Effector memory CD8-positive, alpha-beta T cell (primary cell): ENCODE results near the gene CHST15.

Source experiments
- ATAC-seq: fragments of 150-1000 bp; cut with Tn5 transposase; replicated peaks from 2 replicates; pipeline ENCODE4 v1.10.0; 2021; ENCODE audit warnings: mild to moderate bottlenecking, moderate library complexity
- DNase-seq, 3 experiments: peaks; one replicate each; pipeline ENCODE4 v3.0.0; 2021
- H3K27ac Mint-ChIP-seq, 2 donors: one replicate each; pipeline ENCODE4 v1.8.0; 2022; ENCODE audit warnings: mild to moderate bottlenecking in 2 of 2, mixed read lengths in 2 of 2, moderate library complexity in 2 of 2
- H3K27me3 Mint-ChIP-seq, 2 donors: one replicate each; pipeline ENCODE4 v1.8.0; 2022; ENCODE audit warnings: mixed read lengths in 2 of 2
- H3K36me3 Mint-ChIP-seq: one replicate; pipeline ENCODE4 v1.8.0; 2022; ENCODE audit warnings: mild to moderate bottlenecking, moderate library complexity, mixed read lengths; ENCODE audit not compliant: insufficient read depth
- H3K4me1 Mint-ChIP-seq, 2 donors: one replicate each; pipeline ENCODE4 v1.8.0; 2022; ENCODE audit warnings: low read depth in 2 of 2, mixed read lengths in 2 of 2
- H3K4me3 Mint-ChIP-seq, 2 donors: one replicate each; pipeline ENCODE4 v1.8.0; 2022; ENCODE audit warnings: mild to moderate bottlenecking in 2 of 2, mixed read lengths in 2 of 2, moderate library complexity in 2 of 2
- H3K9me3 Mint-ChIP-seq, 2 donors: one replicate each; pipeline ENCODE4 v1.8.0; 2022; ENCODE audit warnings: mixed read lengths in 2 of 2

CHST15 gene

GRCh38 chr10:124078028-124078427 is 15.4 kb downstream of the CHST15 start:
- no peak overlapping the region for H3K4me3 Mint-ChIP-seq

GRCh38 chr10:124077208-124077993 is 16.0 kb downstream of the CHST15 start:
- Mint-ChIP-seq H3K27ac (no peak overlapping the region), H3K4me3 (no peak overlapping the region), H3K36me3 (peaks cover 3% of the 10 kb centered on the region), H3K27me3 (peaks cover 41 to 55% of the 10 kb centered on the region in 2 donors), H3K9me3 (no peaks in the 10 kb centered on the region), H3K4me1 (peaks cover 0 to 4% of the 10 kb centered on the region in 2 donors)
- DNase-seq (no peak), ATAC-seq (no peak)

More at GRCh38 chr10:124078028-124078427, 15.4 kb downstream of the CHST15 start:
- no peak for ATAC-seq
- Mint-ChIP-seq H3K9me3 (no peaks in the 10 kb centered on the region), H3K27me3 (peaks cover 35 to 49% of the 10 kb centered on the region in 2 donors), H3K4me1 (peaks cover 0 to 4% of the 10 kb centered on the region in 2 donors), H3K36me3 (peaks cover 3% of the 10 kb centered on the region), H3K27ac (no peak overlapping the region)
- DNase-seq = no peak

- Mint-ChIP-seq H3K4me3 (no peak overlapping the region), H3K9me3 (no peaks in the 10 kb centered on the region), H3K27ac (no peak overlapping the region)
Observed at GRCh38 chr10:124076148-124076733, 17.2 kb downstream of the CHST15 start.

GRCh38 chr10:124075231-124075955 is 18.0 kb downstream of the CHST15 start:
- Mint-ChIP-seq H3K27ac (no peak overlapping the region), H3K9me3 (no peaks in the 10 kb centered on the region), H3K36me3 (peaks cover 3% of the 10 kb centered on the region), H3K4me1 (peaks cover 0 to 6% of the 10 kb centered on the region in 2 donors), H3K4me3 (no peak overlapping the region), H3K27me3 (peaks cover 43 to 57% of the 10 kb centered on the region in 2 donors)
- DNase-seq (no peak), ATAC-seq (no peak)

More at GRCh38 chr10:124076148-124076733, 17.2 kb downstream of the CHST15 start:
- ATAC-seq (no peak), DNase-seq (no peak)
- Mint-ChIP-seq H3K36me3 (peaks cover 3% of the 10 kb centered on the region), H3K4me1 (peaks cover 0 to 6% of the 10 kb centered on the region in 2 donors), H3K27me3 (peaks cover 46 to 61% of the 10 kb centered on the region in 2 donors)

GRCh38 chr10:124074501-124075109 is 18.8 kb downstream of the CHST15 start:
- H3K9me3 Mint-ChIP-seq = no peaks in the 10 kb centered on the region
- peaks cover 0 to 6% of the 10 kb centered on the region in 2 donors for H3K4me1 Mint-ChIP-seq
- DNase-seq (no peak), ATAC-seq (peak; percentile 29)
- H3K27ac Mint-ChIP-seq = no peak overlapping the region
- H3K36me3 Mint-ChIP-seq = peaks cover 3% of the 10 kb centered on the region
- peaks cover 39 to 51% of the 10 kb centered on the region in 2 donors for H3K27me3 Mint-ChIP-seq
- peak overlapping the region in 1 of 2 donors; percentile 4 for H3K4me3 Mint-ChIP-seq

GRCh38 chr10:124073978-124074377 is 19.4 kb downstream of the CHST15 start:
- H3K9me3 Mint-ChIP-seq = no peaks in the 10 kb centered on the region
- no peak overlapping the region for H3K27ac Mint-ChIP-seq
- H3K4me3 Mint-ChIP-seq = no peak overlapping the region
- H3K36me3 Mint-ChIP-seq = peaks cover 3% of the 10 kb centered on the region
- ATAC-seq (no peak), DNase-seq (no peak)
- H3K27me3 Mint-ChIP-seq = peaks cover 44 to 51% of the 10 kb centered on the region in 2 donors
- peaks cover 0 to 6% of the 10 kb centered on the region in 2 donors for H3K4me1 Mint-ChIP-seq

- no peak overlapping the region for H3K4me3 Mint-ChIP-seq
- H3K4me1 Mint-ChIP-seq = peaks cover 0 to 6% of the 10 kb centered on the region in 2 donors
- H3K27me3 Mint-ChIP-seq = peaks cover 52 to 62% of the 10 kb centered on the region in 2 donors
- DNase-seq = no peak
- peaks cover 3% of the 10 kb centered on the region for H3K36me3 Mint-ChIP-seq
- no peaks in the 10 kb centered on the region for H3K9me3 Mint-ChIP-seq
- ATAC-seq = no peak
- no peak overlapping the region for H3K27ac Mint-ChIP-seq
Observed at GRCh38 chr10:124072541-124072940, 20.9 kb downstream of the CHST15 start.

- DNase-seq (no peak), ATAC-seq (no peak)
- H3K27me3 Mint-ChIP-seq = peaks cover 52 to 64% of the 10 kb centered on the region in 2 donors
- no peak overlapping the region for H3K27ac Mint-ChIP-seq
- peaks cover 3% of the 10 kb centered on the region for H3K36me3 Mint-ChIP-seq
- H3K9me3 Mint-ChIP-seq = no peaks in the 10 kb centered on the region
- peaks cover 0 to 6% of the 10 kb centered on the region in 2 donors for H3K4me1 Mint-ChIP-seq
- no peak overlapping the region for H3K4me3 Mint-ChIP-seq
Observed at GRCh38 chr10:124072106-124072505, 21.3 kb downstream of the CHST15 start.

- DNase-seq = no peak
- H3K27ac Mint-ChIP-seq = no peak overlapping the region
- no peaks in the 10 kb centered on the region for H3K9me3 Mint-ChIP-seq
- H3K4me3 Mint-ChIP-seq = no peak overlapping the region
- H3K36me3 Mint-ChIP-seq = peaks cover 3% of the 10 kb centered on the region
- peaks cover 62 to 73% of the 10 kb centered on the region in 2 donors for H3K27me3 Mint-ChIP-seq
- ATAC-seq = no peak
- H3K4me1 Mint-ChIP-seq = peaks cover 0 to 6% of the 10 kb centered on the region in 2 donors
Observed at GRCh38 chr10:124071141-124071540, 22.3 kb downstream of the CHST15 start.

GRCh38 chr10:124070666-124071065 is 22.7 kb downstream of the CHST15 start:
- Mint-ChIP-seq H3K27me3 (peaks cover 67 to 78% of the 10 kb centered on the region in 2 donors), H3K4me3 (no peak overlapping the region), H3K36me3 (peaks cover 3% of the 10 kb centered on the region), H3K27ac (no peak overlapping the region), H3K4me1 (peaks cover 0 to 6% of the 10 kb centered on the region in 2 donors), H3K9me3 (no peaks in the 10 kb centered on the region)
- ATAC-seq (no peak), DNase-seq (no peak)

GRCh38 chr10:124069341-124070264 is 23.8 kb downstream of the CHST15 start:
- Mint-ChIP-seq H3K9me3 (no peaks in the 10 kb centered on the region), H3K4me1 (peaks cover 0 to 6% of the 10 kb centered on the region in 2 donors), H3K4me3 (no peak overlapping the region), H3K27me3 (peaks cover 72 to 82% of the 10 kb centered on the region in 2 donors), H3K36me3 (peaks cover 2% of the 10 kb centered on the region), H3K27ac (no peak overlapping the region)
- no peak for ATAC-seq
- no peak for DNase-seq

- Mint-ChIP-seq H3K27ac (no peak overlapping the region), H3K27me3 (peaks cover 73 to 81% of the 10 kb centered on the region in 2 donors), H3K4me3 (no peak overlapping the region), H3K9me3 (no peaks in the 10 kb centered on the region), H3K4me1 (peaks cover 0 to 4% of the 10 kb centered on the region in 2 donors), H3K36me3 (no peaks in the 10 kb centered on the region)
- DNase-seq = no peak
- no peak for ATAC-seq
Observed at GRCh38 chr10:124068929-124069328, 24.5 kb downstream of the CHST15 start.
